Retinal pigment epithelial cell (primary cell): ENCODE measurements around the gene TPD52L1.

Source experiments
- DNase-seq: peaks from one replicate; pipeline ENCODE4 v3.0.0-alpha.2; 2010; ENCODE audit warnings: low read depth
- H3K4me3 ChIP-seq: 2 replicates; pipeline ENCODE4 v1.5.1; 2011; ENCODE audit warnings: mild to moderate bottlenecking, low read length, control low read depth, moderate library complexity
- CTCF ChIP-seq: conservative IDR thresholded peaks from 2 replicates; pipeline ENCODE4 v1.5.1; 2011; ENCODE audit warnings: low read depth, low read length, control low read depth, inconsistent platforms

The TPD52L1 gene

DNA sequence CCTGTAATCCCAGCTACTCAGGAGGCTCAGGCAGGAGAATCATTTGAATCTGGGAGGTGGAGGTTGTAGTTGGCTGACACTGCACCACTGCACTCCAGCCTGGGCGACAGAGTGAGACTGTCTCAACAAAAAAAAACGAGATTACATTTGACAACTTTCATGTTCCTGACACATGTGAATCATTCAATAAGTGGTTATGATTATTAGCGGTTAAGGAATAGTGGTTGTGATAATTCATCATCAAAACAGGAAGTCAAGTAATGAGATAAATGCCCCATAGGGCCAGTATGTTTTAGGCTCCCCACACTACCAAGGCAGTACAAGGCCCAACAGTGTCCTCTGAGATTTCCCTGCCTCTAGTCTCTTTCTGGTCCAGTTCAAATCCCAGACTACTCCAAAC lies 145.7 kb downstream of the TPD52L1 start:
- H3K4me3 ChIP-seq: no peak overlapping the region
- no peak for TF ChIP-seq CTCF
- DNase-seq: no peak

DNA sequence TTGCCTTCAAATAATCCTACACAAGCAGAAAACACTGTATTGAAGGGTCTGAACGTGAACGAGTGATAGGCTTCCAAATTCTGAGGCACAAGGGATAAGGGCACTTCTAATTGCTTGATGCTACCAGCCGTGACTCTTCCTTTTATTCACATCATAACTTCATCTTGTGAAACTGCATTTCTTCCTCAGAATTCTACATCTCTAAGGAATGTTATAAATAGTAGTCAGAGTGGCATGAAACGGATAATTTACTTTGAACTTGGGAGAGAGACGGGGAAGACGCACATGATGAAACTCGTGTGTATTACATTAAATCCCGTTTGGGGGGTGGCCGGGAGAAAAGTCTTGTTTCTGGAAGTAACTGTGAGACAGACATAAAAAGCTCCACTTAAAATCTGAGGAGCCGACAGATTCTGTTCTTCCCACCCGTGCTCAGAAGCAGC lies 147.4 kb downstream of the TPD52L1 start:
- no peak for TF ChIP-seq CTCF
- DNase-seq: no peak
- H3K4me3 ChIP-seq: peak overlapping the region; percentile 71

DNA sequence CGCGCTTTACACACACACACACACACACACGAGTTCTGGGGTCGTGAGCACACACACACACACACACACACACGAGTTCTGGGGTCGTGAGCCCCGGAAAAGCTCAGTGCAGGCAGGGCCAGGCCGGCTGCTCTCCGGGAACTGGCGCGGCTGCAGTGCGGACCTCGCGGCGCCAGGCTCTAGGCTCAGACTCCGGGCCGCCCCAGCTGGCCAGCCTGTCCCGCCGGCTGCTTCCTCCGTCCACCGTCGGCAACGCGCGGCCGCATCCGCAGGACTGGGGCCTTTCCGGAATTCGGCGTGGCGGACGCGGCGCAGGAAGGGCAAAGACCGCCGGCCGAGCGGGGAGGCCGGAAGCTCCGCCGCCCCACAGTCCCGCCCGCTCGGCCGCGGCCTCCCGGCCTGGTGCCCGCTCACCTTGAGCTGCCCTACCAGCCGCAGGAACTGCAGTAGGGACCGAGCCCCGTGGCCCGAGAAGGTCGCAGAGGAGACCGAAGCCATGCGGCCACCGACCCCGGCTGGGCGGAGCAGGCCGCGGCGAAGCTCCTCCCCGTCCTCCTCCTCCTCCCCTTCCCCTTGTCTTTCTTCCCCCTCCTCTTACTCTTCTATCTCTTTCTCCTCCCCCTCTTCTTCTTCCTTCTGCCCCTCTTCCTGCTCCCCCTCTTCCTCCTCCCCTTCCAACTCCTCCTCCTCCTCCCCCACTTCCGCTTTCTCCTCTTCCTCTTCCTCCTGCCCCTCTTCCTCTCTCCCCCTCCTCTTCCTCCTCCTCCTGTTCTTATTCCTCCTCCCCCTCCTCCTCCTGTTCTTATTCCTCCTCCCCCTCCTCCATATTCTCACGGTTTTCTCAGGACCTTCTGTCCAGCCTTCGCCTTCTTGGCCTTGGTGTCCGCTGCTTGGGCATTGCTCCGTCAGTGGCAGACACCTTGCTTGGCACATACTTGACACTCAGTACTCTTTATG lies 148.1 kb downstream of the TPD52L1 start, which contains the start of gene HDDC2:
HDDC2 (minus strand) TSS at position 533 of the 957 bp plus-strand sequence; CDS start at position 498, 35 bp downstream.
- no peak for DNase-seq
- H3K4me3 ChIP-seq: peak within 1 kb of the TSS; percentile 71
- no peak for TF ChIP-seq CTCF

DNA sequence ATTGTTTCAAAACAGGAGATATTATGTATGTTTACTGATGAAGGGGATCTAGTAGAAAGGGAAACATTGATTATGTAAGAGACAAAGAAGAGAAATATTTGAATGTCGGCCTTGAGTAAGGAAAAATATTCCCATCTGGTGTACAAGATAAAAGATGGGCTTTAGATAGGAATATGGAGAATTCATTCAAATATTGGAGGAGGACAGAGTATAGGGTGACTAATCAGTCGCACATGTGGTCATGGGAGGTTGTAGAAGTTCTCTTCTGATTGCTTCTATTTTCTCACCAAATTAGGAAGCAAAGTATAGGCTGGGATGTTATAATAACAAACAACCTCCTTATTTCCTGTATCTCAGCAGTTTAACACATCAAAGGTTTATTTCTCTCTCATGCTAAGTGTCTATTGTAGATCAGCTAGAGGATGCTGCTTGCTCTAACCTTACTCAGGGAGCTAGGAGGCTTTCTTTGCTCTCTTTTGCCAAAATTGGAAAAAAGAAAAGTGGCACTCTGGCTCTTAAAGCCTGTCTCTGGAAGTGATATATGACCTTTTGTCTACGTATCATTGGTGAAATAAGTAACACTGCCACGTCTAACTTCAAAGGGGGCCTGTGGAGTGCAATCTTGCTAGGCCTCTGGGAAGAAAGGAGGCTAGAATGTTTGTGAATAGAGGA lies 149.4 kb downstream of the TPD52L1 start:
- DNase-seq: no peak
- H3K4me3 ChIP-seq: no peak overlapping the region
- TF ChIP-seq CTCF: no peak

DNA sequence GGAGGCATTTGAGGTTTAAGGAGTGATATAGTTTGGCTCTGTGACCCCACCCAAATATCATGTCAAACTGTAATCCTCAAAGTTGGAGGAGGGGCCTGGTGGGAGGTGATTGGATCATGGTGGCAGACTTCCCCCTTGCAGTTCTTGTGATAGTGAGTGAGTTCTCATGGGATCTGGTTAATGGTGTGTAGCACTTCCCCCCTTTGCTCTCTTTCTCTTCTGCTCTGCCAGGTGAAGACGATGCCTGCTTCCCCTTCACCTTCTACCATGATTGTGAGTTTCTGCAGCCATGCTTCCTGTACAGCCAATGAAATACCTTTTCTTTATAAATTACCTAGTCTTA lies 149.9 kb downstream of the TPD52L1 start:
- DNase-seq: no peak
- TF ChIP-seq CTCF: no peak
- H3K4me3 ChIP-seq: no peak overlapping the region

DNA sequence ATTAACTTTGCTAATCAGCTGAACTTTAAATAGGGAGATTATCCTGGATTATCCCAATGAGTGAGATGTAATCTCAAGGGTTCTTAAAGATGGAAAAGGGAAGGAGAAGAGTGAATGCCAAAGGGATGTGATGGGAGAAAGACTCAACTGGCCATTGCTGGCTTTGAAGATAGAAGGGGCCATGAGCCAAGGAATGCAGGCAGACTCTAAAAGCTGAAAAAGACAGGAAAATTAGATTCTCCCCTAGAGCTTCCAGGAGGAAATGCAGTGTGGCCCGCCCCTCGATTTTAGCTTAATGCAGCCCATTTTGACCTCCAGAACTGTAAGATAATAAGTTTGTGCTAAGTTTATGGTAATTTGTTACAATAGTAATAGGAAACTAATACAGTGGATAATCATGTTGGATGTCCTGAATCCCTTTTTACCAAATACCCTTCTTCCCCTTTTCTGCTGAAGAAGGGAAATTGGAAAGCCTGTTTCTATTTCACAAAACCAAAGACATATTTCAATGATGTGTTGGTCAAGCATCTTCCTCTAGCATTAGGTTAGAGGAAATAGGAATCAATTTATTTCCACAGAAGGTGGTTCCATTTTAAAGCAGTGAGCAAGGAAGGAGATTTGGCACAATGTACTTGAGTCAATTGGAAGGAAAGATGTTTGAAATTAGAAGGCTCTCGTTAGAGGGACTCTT lies 151.5 kb downstream of the TPD52L1 start:
- no peak for DNase-seq
- H3K4me3 ChIP-seq: no peak overlapping the region
- peak; percentile 5 for TF ChIP-seq CTCF
